Stomach (tissue), 9 donors: Measurements from ENCODE around the gene GRK3. TPM values are rescaled to one million over a fixed set of nuclear protein-coding genes. Genes with fewer than 3 reads are reported as not detected.
"Not testable (repeated sequence)": the region's sequence is repeated elsewhere in the genome, so short reads cannot be mapped to it uniquely, and the experiment has no call there.

Source experiments
- DNase-seq, 2 donors: peaks; one replicate each; pipeline versions ENCODE4 v3.0.0 to v3.0.0-alpha.2; 2013 to 2019
- H3K27ac ChIP-seq, 5 donors: fragments of 200-600 bp in 4 of 5; sonication (generic) in 4 of 5; one replicate each; pipeline ENCODE4 v1.5.1; 2013 to 2019; ENCODE audit warnings: mild to moderate bottlenecking in 1 of 5, moderate library complexity in 1 of 5
- H3K27me3 ChIP-seq, 3 donors: fragments of 200-600 bp; sonication (generic); one replicate each; pipeline ENCODE4 v1.5.1; 2017 to 2019; ENCODE audit warnings: mixed run types in 1 of 3
- H3K36me3 ChIP-seq, 4 donors: fragments of 200-600 bp; sonication (generic); 1 replicate in 3 of 4; 2 replicates in 1 of 4; pipeline ENCODE4 v1.5.1; 2016 to 2019
- H3K4me1 ChIP-seq, 4 donors: fragments of 200-600 bp; sonication (generic); one replicate each; pipeline ENCODE4 v1.5.1; 2016 to 2019
- H3K4me3 ChIP-seq, 4 donors: fragments of 200-600 bp; sonication (generic) in 3 of 4; one replicate each; pipeline ENCODE4 v1.5.1; 2016 to 2019; ENCODE audit warnings: mild to moderate bottlenecking in 1 of 4
- H3K9me3 ChIP-seq, 4 donors: fragments of 200-600 bp; sonication (generic); one replicate each; pipeline ENCODE4 v1.5.1; 2016 to 2019
- EP300 ChIP-seq: sonication (generic); formaldehyde crosslinking; IDR thresholded peaks from one replicate; pipeline ENCODE4 v1.6.1; 2017; ENCODE audit warnings: antibody characterized with exemption
- POLR2A ChIP-seq, 4 donors: fragments of 450-650 bp; IDR thresholded peaks; one replicate each; pipeline ENCODE4 v1.6.1; 2016; ENCODE audit warnings: antibody characterized with exemption in 4 of 4, control low read depth in 2 of 4, mild to moderate bottlenecking in 1 of 4, moderate library complexity in 1 of 4
- POLR2AphosphoS5 ChIP-seq, 3 donors: sonication (generic); formaldehyde crosslinking; IDR thresholded peaks; one replicate each; pipeline ENCODE4 v1.6.1; 2016; ENCODE audit warnings: antibody characterized with exemption in 3 of 3
- WGBS, 5 donors: extraction: QIAGEN DNeasy Blood & Tissue Kit in 3 of 5; methylation state at CpG; one replicate each; pipeline versions ENCODE4 v1.1.5 to v1.1.7; 2013 to 2018; 5-methylcytosine and 5-hydroxymethylcytosine counted together
- intact Hi-C: fragments of 100-400 bp; cut with DNase I; formaldehyde crosslinking; loops from one replicate; pipeline ENCODE4 v1.15.1; 2023; ENCODE audit warnings: low total_unique reads
- polyA plus RNA-seq, 3 donors: library from polyadenylated mRNA; stranded (reverse); fragments of 200-250 nt; gene quantifications; one replicate each; pipeline ENCODE4 v1.2.3, GENCODE V29; 2013
- total RNA-seq, 5 donors: library from RNA; depleted of rRNA; stranded (reverse); fragments of >200 nt; gene quantifications; one replicate each; pipeline versions ENCODE4 v1.1.0 to v1.2.3, GENCODE V29; 2014 to 2016
- TF ChIP-seq, protein P1 (sequence below), 7 experiments: fragments of 450-650 bp in 4 of 7; fragments of 200-600 bp in 3 of 7; sonication (generic) in 3 of 7; IDR thresholded peaks; one replicate each; pipeline ENCODE4 v1.5.1; 2016 to 2019; ENCODE audit warnings: antibody characterized with exemption in 7 of 7, control low read depth in 2 of 7, mild to moderate bottlenecking in 1 of 7
- donor health status: healthy with polysubstance abuse.
- donor health status: Bipolar disorder and iron deficiency.
- donor health status: healthy.

GRK3 gene
- total and polyA plus RNA-seq, 8 donors, result 0.87 to 29.5 (median 4.1) TPM

GRCh38 chr22:25623310-25623734, 58.8 kb downstream of the GRK3 start:
- Histone ChIP-seq H3K36me3 (no peaks in the 10 kb centered on the region), H3K27me3 (no peaks in the 10 kb centered on the region), H3K27ac (no peak overlapping the region), H3K4me3 (no peak overlapping the region), H3K9me3 (no peaks in the 10 kb centered on the region), H3K4me1 (peaks cover 0 to 19% (median 12%) of the 10 kb centered on the region in 4 donors)
- TF ChIP-seq EP300, result no peak
- TF ChIP-seq, protein P1, sequence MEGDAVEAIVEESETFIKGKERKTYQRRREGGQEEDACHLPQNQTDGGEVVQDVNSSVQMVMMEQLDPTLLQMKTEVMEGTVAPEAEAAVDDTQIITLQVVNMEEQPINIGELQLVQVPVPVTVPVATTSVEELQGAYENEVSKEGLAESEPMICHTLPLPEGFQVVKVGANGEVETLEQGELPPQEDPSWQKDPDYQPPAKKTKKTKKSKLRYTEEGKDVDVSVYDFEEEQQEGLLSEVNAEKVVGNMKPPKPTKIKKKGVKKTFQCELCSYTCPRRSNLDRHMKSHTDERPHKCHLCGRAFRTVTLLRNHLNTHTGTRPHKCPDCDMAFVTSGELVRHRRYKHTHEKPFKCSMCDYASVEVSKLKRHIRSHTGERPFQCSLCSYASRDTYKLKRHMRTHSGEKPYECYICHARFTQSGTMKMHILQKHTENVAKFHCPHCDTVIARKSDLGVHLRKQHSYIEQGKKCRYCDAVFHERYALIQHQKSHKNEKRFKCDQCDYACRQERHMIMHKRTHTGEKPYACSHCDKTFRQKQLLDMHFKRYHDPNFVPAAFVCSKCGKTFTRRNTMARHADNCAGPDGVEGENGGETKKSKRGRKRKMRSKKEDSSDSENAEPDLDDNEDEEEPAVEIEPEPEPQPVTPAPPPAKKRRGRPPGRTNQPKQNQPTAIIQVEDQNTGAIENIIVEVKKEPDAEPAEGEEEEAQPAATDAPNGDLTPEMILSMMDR (IDR thresholded peaks at IDR 0.05), result no peak
- TF ChIP-seq POLR2A (IDR thresholded peaks at IDR 0.05), result no peak
- TF ChIP-seq POLR2AphosphoS5 (IDR thresholded peaks at IDR 0.05), result no peak
- 81 to 89% (median 85%) methylated on average over 8 of the region's 8 CpGs for whole genome bisulfite sequencing, 5 donors
- no peak for DNase-seq
- intact Hi-C loops, result no loop called here

- no peak for DNase-seq
- H3K27ac ChIP-seq, result no peak overlapping the region
- H3K4me1 ChIP-seq, result peaks cover 0 to 24% (median 15%) of the 10 kb centered on the region in 4 donors
- H3K27me3 ChIP-seq, result no peaks in the 10 kb centered on the region
- no peak for TF ChIP-seq POLR2AphosphoS5 (IDR thresholded peaks at IDR 0.05)
- TF ChIP-seq EP300, result no peak
- TF ChIP-seq, protein P1 (IDR thresholded peaks at IDR 0.05), result no peak
- no peak for TF ChIP-seq POLR2A (IDR thresholded peaks at IDR 0.05)
- H3K36me3 ChIP-seq, result no peaks in the 10 kb centered on the region
- no peaks in the 10 kb centered on the region for H3K9me3 ChIP-seq
- intact Hi-C loops, result no loop called here
- WGBS, 5 donors, result 93 to 97% (median 96%) methylated on average over 7 of the region's 7 CpGs
- H3K4me3 ChIP-seq, result no peak overlapping the region
Observed at GRCh38 chr22:25623851-25624250, 59.4 kb downstream of the GRK3 start.

DNA sequence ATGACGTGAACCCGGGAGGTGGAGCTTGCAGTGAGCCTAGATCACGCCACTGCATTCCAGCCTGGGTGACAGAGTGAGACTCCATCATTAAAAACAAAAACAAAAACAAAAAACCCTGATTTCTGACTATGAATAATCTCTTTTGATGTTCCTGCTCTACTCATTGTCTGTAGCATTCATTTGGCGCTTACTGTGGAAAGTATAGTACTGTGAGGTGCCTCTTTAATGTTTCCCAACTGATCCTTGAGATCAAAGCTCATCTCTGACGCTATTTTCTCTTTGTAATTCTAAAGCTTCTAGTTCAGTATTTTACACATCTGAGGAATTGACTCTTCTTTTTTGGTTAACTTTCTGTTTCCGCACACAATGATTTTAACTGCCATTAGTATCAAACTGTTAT, 60.0 kb downstream of the GRK3 start:
- TF ChIP-seq POLR2A (IDR thresholded peaks at IDR 0.05) (no peak), EP300 (no peak), POLR2AphosphoS5 (IDR thresholded peaks at IDR 0.05) (no peak)
- TF ChIP-seq, protein P1 (IDR thresholded peaks at IDR 0.05), result no peak
- Histone ChIP-seq H3K4me3 (no peak overlapping the region), H3K36me3 (no peaks in the 10 kb centered on the region), H3K4me1 (peaks cover 0 to 30% (median 17%) of the 10 kb centered on the region in 4 donors), H3K27me3 (no peaks in the 10 kb centered on the region), H3K27ac (no peak overlapping the region), H3K9me3 (no peaks in the 10 kb centered on the region)
- 91 to 94% (median 93%) methylated on average over 6 of the region's 6 CpGs for WGBS, 5 donors
- intact Hi-C loops, result no loop called here
- DNase-seq, result no peak

GRCh38 chr22:25625747-25626623, 61.5 kb downstream of the GRK3 start:
- H3K36me3 ChIP-seq, H3K27ac ChIP-seq, H3K4me3 ChIP-seq, DNase-seq, H3K9me3 ChIP-seq, intact Hi-C loops, H3K27me3 ChIP-seq: not testable (repeated sequence)
- H3K4me1 ChIP-seq, result peaks cover 0 to 31% (median 17%) of the 10 kb centered on the region in 4 donors
- WGBS, 5 donors, result 89 to 93% (median 90%) methylated on average over 18 to 20 of the region's 20 CpGs

DNA sequence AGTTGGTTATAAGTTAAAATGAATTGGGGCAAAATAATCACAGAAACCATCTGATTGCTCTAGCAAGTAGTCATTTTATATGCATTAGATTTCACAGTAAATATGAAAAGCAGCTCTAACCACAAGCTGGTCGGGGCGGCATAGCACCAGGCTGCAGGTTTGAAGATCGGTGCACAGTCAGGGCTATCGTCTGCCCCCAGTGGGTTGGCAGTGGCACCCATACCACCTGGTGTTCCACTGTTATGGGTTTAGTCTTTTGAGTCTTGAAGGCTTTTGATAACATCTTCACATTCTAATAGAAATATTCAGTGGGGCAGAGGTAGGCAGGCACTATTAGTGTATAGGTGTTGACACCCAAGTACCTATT, 62.1 kb downstream of the GRK3 start:
- H3K4me1 ChIP-seq, result peaks cover 0 to 31% (median 17%) of the 10 kb centered on the region in 4 donors
- TF ChIP-seq POLR2A (IDR thresholded peaks at IDR 0.05) (no peak), POLR2AphosphoS5 (IDR thresholded peaks at IDR 0.05) (no peak), EP300 (no peak)
- TF ChIP-seq, protein P1 (IDR thresholded peaks at IDR 0.05), result no peak
- H3K27ac ChIP-seq, result no peak overlapping the region
- no peaks in the 10 kb centered on the region for H3K36me3 ChIP-seq
- no peak for DNase-seq
- intact Hi-C loops, result no loop called here
- H3K27me3 ChIP-seq, result no peaks in the 10 kb centered on the region
- WGBS, 5 donors, result 79 to 90% (median 86%) methylated on average over 4 of the region's 4 CpGs
- H3K9me3 ChIP-seq, result no peaks in the 10 kb centered on the region
- no peak overlapping the region for H3K4me3 ChIP-seq
